Trophoblast cell (in vitro differentiated cells and primary cell): ENCODE measurements around the gene VASH2.
"Not testable (repeated sequence)": the region's sequence is repeated elsewhere in the genome, so short reads cannot be mapped to it uniquely, and the experiment has no call there.

ENCODE experiments used
- DNase-seq, 2 donors: peaks; one replicate each; pipeline ENCODE4 v3.0.0-alpha.2; 2016
- H2AFZ ChIP-seq: 2 replicates; pipeline ENCODE4 v1.6.1; 2013; ENCODE audit warnings: low read length, moderate library complexity, mild to moderate bottlenecking; ENCODE audit not compliant: insufficient read depth, poor library complexity
- H2AK5ac ChIP-seq: 2 replicates; pipeline ENCODE4 v1.6.1; 2013; ENCODE audit warnings: mild to moderate bottlenecking, low read length
- H2BK120ac ChIP-seq: 2 replicates; pipeline ENCODE4 v1.6.1; 2013; ENCODE audit warnings: low read length, mild to moderate bottlenecking, moderate library complexity; ENCODE audit not compliant: insufficient read depth, poor library complexity
- H2BK12ac ChIP-seq: 2 replicates; pipeline ENCODE4 v1.6.1; 2013; ENCODE audit warnings: mild to moderate bottlenecking, low read length, moderate library complexity
- H2BK5ac ChIP-seq: 2 replicates; pipeline ENCODE4 v1.6.1; 2013; ENCODE audit warnings: low read length, low read depth, moderate library complexity, mild to moderate bottlenecking; ENCODE audit not compliant: poor library complexity
- H3K14ac ChIP-seq: 2 replicates; pipeline ENCODE4 v1.6.1; 2013; ENCODE audit warnings: mild to moderate bottlenecking, low read length
- H3K18ac ChIP-seq: 2 replicates; pipeline ENCODE4 v1.6.1; 2013; ENCODE audit warnings: mild to moderate bottlenecking, low read length
- H3K23ac ChIP-seq: 2 replicates; pipeline ENCODE4 v1.6.1; 2013; ENCODE audit warnings: low read length
- H3K27ac ChIP-seq: 2 replicates; pipeline ENCODE4 v1.5.1; 2013; ENCODE audit warnings: low read depth, mild to moderate bottlenecking, inconsistent platforms, low read length, moderate library complexity
- H3K27me3 ChIP-seq: 2 replicates; pipeline ENCODE4 v1.6.1; 2013; ENCODE audit warnings: inconsistent platforms, mild to moderate bottlenecking, low read length, moderate library complexity; ENCODE audit not compliant: insufficient read depth
- H3K36me3 ChIP-seq, 2 experiments: 1 replicate in 1 of 2; 2 replicates in 1 of 2; pipeline ENCODE4 v1.6.1; 2013; ENCODE audit warnings: low read length in 2 of 2, mild to moderate bottlenecking in 2 of 2, moderate library complexity in 1 of 2; ENCODE audit not compliant: insufficient read depth in 2 of 2, control insufficient read depth in 1 of 2
- H3K4ac ChIP-seq: 2 replicates; pipeline ENCODE4 v1.6.1; 2013; ENCODE audit warnings: low read depth, mild to moderate bottlenecking, low read length, moderate library complexity
- H3K4me1 ChIP-seq, 2 experiments: 1 replicate in 1 of 2; 2 replicates in 1 of 2; pipeline ENCODE4 v1.6.1; 2013; ENCODE audit warnings: low read length in 2 of 2, mild to moderate bottlenecking in 2 of 2, moderate library complexity in 1 of 2; ENCODE audit not compliant: insufficient read depth in 2 of 2, control insufficient read depth in 1 of 2
- H3K4me2 ChIP-seq: 2 replicates; pipeline ENCODE4 v1.6.1; 2013; ENCODE audit warnings: inconsistent platforms, mild to moderate bottlenecking, low read length, moderate library complexity
- H3K4me3 ChIP-seq: 2 replicates; pipeline ENCODE4 v1.5.1; 2013; ENCODE audit warnings: mild to moderate bottlenecking, low read depth, low read length, inconsistent platforms
- H3K79me1 ChIP-seq: one replicate; pipeline ENCODE4 v1.6.1; 2013; ENCODE audit warnings: low read length
- H3K79me2 ChIP-seq: 2 replicates; pipeline ENCODE4 v1.6.1; 2013; ENCODE audit warnings: low read length, mild to moderate bottlenecking; ENCODE audit not compliant: control insufficient read depth, insufficient read depth, poor library complexity
- H3K9ac ChIP-seq: 2 replicates; pipeline ENCODE4 v1.6.1; 2013; ENCODE audit warnings: mild to moderate bottlenecking, low read length
- H3K9me3 ChIP-seq: 2 replicates; pipeline ENCODE4 v1.6.1; 2013; ENCODE audit warnings: low read depth, mild to moderate bottlenecking, control low read depth, inconsistent platforms, low read length; ENCODE audit not compliant: insufficient read depth
- H4K12ac ChIP-seq: 2 replicates; pipeline ENCODE4 v1.6.1; 2013; ENCODE audit warnings: low read depth, mild to moderate bottlenecking, low read length, moderate library complexity
- H4K8ac ChIP-seq: 2 replicates; pipeline ENCODE4 v1.6.1; 2013; ENCODE audit warnings: low read depth, mild to moderate bottlenecking, low read length, moderate library complexity
- H4K91ac ChIP-seq: one replicate; pipeline ENCODE4 v1.6.1; 2013; ENCODE audit warnings: low read depth, mild to moderate bottlenecking, low read length, moderate library complexity
- WGBS: extraction: QIAGEN DNeasy Blood & Tissue Kit; methylation state at CpG from one replicate; pipeline ENCODE4 v1.1.7; 2013; ENCODE audit warnings: missing lambda C conversion rate; ENCODE audit not compliant: insufficient read length, insufficient coverage; ENCODE audit errors: extremely low coverage; 5-methylcytosine and 5-hydroxymethylcytosine counted together

VASH2 gene

GRCh38 chr1:212908071-212908470 is 42.3 kb upstream of the VASH2 start:
- WGBS = no CpG with 5 or more reads among the region's 12 CpGs
- DNase-seq, H4K8ac ChIP-seq: not testable (repeated sequence)

GRCh38 chr1:212908971-212909370 is 41.4 kb upstream of the VASH2 start:
- no peak overlapping the region for H4K91ac ChIP-seq
- no peak overlapping the region for H3K18ac ChIP-seq
- H3K27ac ChIP-seq = no peak overlapping the region
- no peak overlapping the region for H3K4ac ChIP-seq
- H3K9ac ChIP-seq = no peak overlapping the region
- no peak overlapping the region for H2BK5ac ChIP-seq
- H3K79me2 ChIP-seq = no peaks in the 10 kb centered on the region
- H3K4me1 ChIP-seq = no peaks in the 10 kb centered on the region
- no CpG with 5 or more reads among the region's 3 CpGs for WGBS
- H2BK12ac ChIP-seq = no peak overlapping the region
- H4K12ac ChIP-seq = no peak overlapping the region
- no peak overlapping the region for H2AK5ac ChIP-seq
- H3K14ac ChIP-seq = no peak overlapping the region
- no peak overlapping the region for H3K4me2 ChIP-seq
- no peaks in the 10 kb centered on the region for H3K9me3 ChIP-seq
- no peak overlapping the region for H2AFZ ChIP-seq
- no peaks in the 10 kb centered on the region for H3K27me3 ChIP-seq
- no peaks in the 10 kb centered on the region for H3K36me3 ChIP-seq
- no peaks in the 10 kb centered on the region for H3K79me1 ChIP-seq
- H4K8ac ChIP-seq = no peak overlapping the region
- no peak for DNase-seq
- no peak overlapping the region for H2BK120ac ChIP-seq
- H3K4me3 ChIP-seq = no peak overlapping the region
- no peak overlapping the region for H3K23ac ChIP-seq

More at GRCh38 chr1:212908071-212908470, 42.3 kb upstream of the VASH2 start:
- not testable (repeated sequence) for H3K27me3 ChIP-seq, H2AK5ac ChIP-seq, H2BK5ac ChIP-seq, H3K4me2 ChIP-seq, H3K9ac ChIP-seq, H3K79me2 ChIP-seq, H3K23ac ChIP-seq, H4K12ac ChIP-seq, H2BK12ac ChIP-seq, H3K18ac ChIP-seq, H3K36me3 ChIP-seq, H4K91ac ChIP-seq, H3K14ac ChIP-seq, H3K27ac ChIP-seq, H2AFZ ChIP-seq, H3K9me3 ChIP-seq, H3K79me1 ChIP-seq, H3K4ac ChIP-seq, H2BK120ac ChIP-seq, H3K4me1 ChIP-seq, H3K4me3 ChIP-seq

GRCh38 chr1:212909652-212910063 is 40.7 kb upstream of the VASH2 start:
- no peak overlapping the region for H3K18ac ChIP-seq
- no peaks in the 10 kb centered on the region for H3K79me2 ChIP-seq
- H4K8ac ChIP-seq = no peak overlapping the region
- no peaks in the 10 kb centered on the region for H3K36me3 ChIP-seq
- no peaks in the 10 kb centered on the region for H3K4me1 ChIP-seq
- H4K91ac ChIP-seq = no peak overlapping the region
- no peak overlapping the region for H2AFZ ChIP-seq
- no peak overlapping the region for H3K4ac ChIP-seq
- DNase-seq = no peak
- H2AK5ac ChIP-seq = no peak overlapping the region
- no peak overlapping the region for H3K14ac ChIP-seq
- H3K23ac ChIP-seq = no peak overlapping the region
- no peaks in the 10 kb centered on the region for H3K9me3 ChIP-seq
- H3K4me3 ChIP-seq = no peak overlapping the region
- no CpG with 5 or more reads among the region's 3 CpGs for WGBS
- H2BK12ac ChIP-seq = no peak overlapping the region
- H3K9ac ChIP-seq = no peak overlapping the region
- no peaks in the 10 kb centered on the region for H3K27me3 ChIP-seq
- H3K4me2 ChIP-seq = no peak overlapping the region
- H4K12ac ChIP-seq = no peak overlapping the region
- H3K79me1 ChIP-seq = no peaks in the 10 kb centered on the region
- H3K27ac ChIP-seq = no peak overlapping the region
- H2BK120ac ChIP-seq = no peak overlapping the region
- no peak overlapping the region for H2BK5ac ChIP-seq

- H4K8ac ChIP-seq, H4K12ac ChIP-seq, H3K4ac ChIP-seq, H3K36me3 ChIP-seq, H3K4me1 ChIP-seq, H3K79me2 ChIP-seq, H2BK120ac ChIP-seq, H3K23ac ChIP-seq, H2BK12ac ChIP-seq, H3K27ac ChIP-seq, H3K27me3 ChIP-seq, DNase-seq, H4K91ac ChIP-seq, H2AK5ac ChIP-seq, H3K4me2 ChIP-seq, H3K18ac ChIP-seq, H3K9ac ChIP-seq, H3K9me3 ChIP-seq, H3K79me1 ChIP-seq, H3K4me3 ChIP-seq, H3K14ac ChIP-seq, H2BK5ac ChIP-seq, H2AFZ ChIP-seq: not testable (repeated sequence)
- no CpG with 5 or more reads among the region's 10 CpGs for WGBS
These were observed 40.1 kb upstream of the VASH2 start for GRCh38 chr1:212910213-212910612.
